HL-60 (cell line): ENCODE measurements around the gene RPUSD3.

Experiments used
- DNase-seq, 2 experiments: peaks; one replicate each; pipeline ENCODE4 v3.0.0-alpha.2; 2010 to 2020; ENCODE audit warnings: low read depth in 1 of 2, low spot score in 1 of 2
- H3K27ac ChIP-seq: fragments of 250-450 bp; sonication (Bioruptor Pico); replicated peaks from 2 replicates; pipeline ENCODE4 v1.5.1; 2020; ENCODE audit warnings: mild to moderate bottlenecking, moderate library complexity
- H3K27me3 ChIP-seq: fragments of 250-450 bp; sonication (Bioruptor Pico); 2 replicates; pipeline ENCODE4 v1.5.1; 2021; ENCODE audit warnings: mild to moderate bottlenecking, moderate library complexity; ENCODE audit not compliant: insufficient read depth, poor library complexity, severe bottlenecking
- H3K4me3 ChIP-seq: replicated peaks from 2 replicates; pipeline ENCODE4 v1.5.1; 2011; ENCODE audit warnings: mild to moderate bottlenecking, control low read depth, low read length; ENCODE audit not compliant: insufficient read depth
- CTCF ChIP-seq: IDR thresholded peaks from one replicate; pipeline ENCODE4 v1.5.1; 2011; ENCODE audit warnings: low read length, control low read depth, inconsistent platforms; ENCODE audit not compliant: insufficient read depth
- GABPA ChIP-seq: IDR thresholded peaks from 2 replicates; pipeline ENCODE4 v1.6.1; 2012; ENCODE audit warnings: low read depth
- POLR2AphosphoS5 ChIP-seq: IDR thresholded peaks from 2 replicates; pipeline ENCODE4 v1.6.1; 2012; ENCODE audit warnings: low read depth
- REST ChIP-seq: IDR thresholded peaks from 2 replicates; pipeline ENCODE4 v1.6.1; 2012; ENCODE audit warnings: low read depth; ENCODE audit not compliant: insufficient replicate concordance
- SPI1 ChIP-seq: IDR thresholded peaks from 2 replicates; pipeline ENCODE4 v1.6.1; 2012; ENCODE audit warnings: low read depth, mild to moderate bottlenecking, borderline replicate concordance

Gene RPUSD3

GRCh38 chr3:9831253-9831652, 12.6 kb downstream of the RPUSD3 start:
- H3K27me3 ChIP-seq = no peaks in the 10 kb centered on the region
- H3K27ac ChIP-seq = no peak overlapping the region
- H3K4me3 ChIP-seq = no peak overlapping the region
- TF ChIP-seq REST (no peak), POLR2AphosphoS5 (no peak), GABPA (no peak), SPI1 (no peak), CTCF (no peak)
- no peak for DNase-seq

- no peak for TF ChIP-seq POLR2AphosphoS5
- no peak for TF ChIP-seq GABPA
- no peak for TF ChIP-seq CTCF
- no peak for TF ChIP-seq REST
- no peak for TF ChIP-seq SPI1
- no peak for DNase-seq
- H3K4me3 ChIP-seq = no peak overlapping the region
- no peak overlapping the region for H3K27ac ChIP-seq
- H3K27me3 ChIP-seq = no peaks in the 10 kb centered on the region
These were observed 14.7 kb downstream of the RPUSD3 start for GRCh38 chr3:9828801-9829755.

- Histone ChIP-seq H3K4me3 (no peak overlapping the region), H3K27ac (no peak overlapping the region), H3K27me3 (no peaks in the 10 kb centered on the region)
- TF ChIP-seq REST = no peak
- peak; percentile 3 for TF ChIP-seq CTCF
- TF ChIP-seq POLR2AphosphoS5 = 0 out of 2 replicates have a peak, but pooled peaks have one; percentile 30
- peak in 1 of 2 experiments; percentile 63 for DNase-seq
These were observed 16.8 kb downstream of the RPUSD3 start for GRCh38 chr3:9826815-9827573.
